Measurements from ENCODE around the gene ALPI. TPM values are rescaled to one million over a fixed set of nuclear protein-coding genes. Genes with fewer than 3 reads are reported as not detected.

ALPI gene
- total RNA-seq, 1 experiment from 2014 or later: not detected

DNA sequence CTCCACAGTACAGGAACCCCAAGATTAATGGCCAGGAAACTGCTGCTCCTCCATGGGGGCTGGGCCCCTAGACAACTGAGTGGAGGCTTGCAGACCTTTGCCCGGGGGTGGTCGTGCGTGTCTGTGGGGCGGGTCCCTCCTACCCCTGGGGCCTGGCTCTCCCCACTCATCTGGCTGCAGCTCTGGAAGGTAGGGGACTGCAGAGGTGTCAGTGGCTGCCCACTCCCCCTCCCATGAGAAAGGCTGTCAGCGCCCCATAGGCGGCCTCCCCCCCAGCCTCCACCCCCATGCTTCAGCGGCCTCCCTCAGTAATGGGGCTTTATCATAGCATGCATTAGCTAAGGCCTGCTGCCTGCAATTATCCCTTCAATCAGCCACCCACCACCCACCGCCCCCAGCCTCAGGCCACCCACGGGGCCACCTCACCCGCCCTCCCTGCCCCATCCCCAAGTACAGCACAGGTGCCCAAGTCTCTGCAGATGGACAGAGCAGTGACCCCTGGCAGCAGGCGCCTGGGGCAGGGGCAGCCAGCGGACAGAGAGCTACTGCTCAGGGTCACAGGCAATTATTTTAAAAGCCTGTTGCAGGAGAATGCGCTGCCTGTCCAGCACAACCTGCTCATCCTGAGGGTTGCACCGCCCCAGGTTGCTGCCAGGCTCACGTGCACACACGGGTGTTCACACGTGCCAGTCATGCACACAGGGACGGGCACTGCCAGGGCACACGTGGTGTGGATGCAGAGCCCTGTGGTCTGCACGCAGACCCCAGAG, 40.7 kb downstream of the ALPI start:
- no peaks in the 10 kb centered on the region for H3K27me3 ChIP-seq

DNA sequence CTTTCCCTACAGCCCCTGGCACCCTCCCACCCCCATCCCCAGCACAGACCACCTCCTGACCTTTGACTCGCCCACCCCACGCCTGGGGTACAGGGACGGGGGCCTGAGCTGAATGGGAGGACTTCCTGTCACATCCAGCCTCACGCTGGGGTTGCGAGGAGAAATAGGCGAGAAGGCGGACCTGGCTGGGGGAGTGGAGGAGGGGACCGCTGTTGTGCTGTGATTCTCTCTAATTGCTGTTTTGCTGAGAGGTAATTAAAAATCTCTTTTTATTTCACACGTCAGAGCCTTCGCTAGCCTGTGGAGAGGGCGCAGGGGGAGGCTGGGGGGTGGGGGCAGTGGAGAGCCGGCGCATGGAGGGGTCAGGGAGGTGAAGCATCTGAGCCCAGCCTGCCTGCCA, 41.4 kb downstream of the ALPI start:
- Histone ChIP-seq H3K9me3 (no peaks in the 10 kb centered on the region), H3K27me3 (no peaks in the 10 kb centered on the region)

More for the DNA sequence above, 40.7 kb downstream of the ALPI start:
- no peak overlapping the region for H3K4me3 ChIP-seq
- H3K36me3 ChIP-seq: no peaks in the 10 kb centered on the region
- H3K9me3 ChIP-seq: no peaks in the 10 kb centered on the region
- DNase-seq: no peak

DNA sequence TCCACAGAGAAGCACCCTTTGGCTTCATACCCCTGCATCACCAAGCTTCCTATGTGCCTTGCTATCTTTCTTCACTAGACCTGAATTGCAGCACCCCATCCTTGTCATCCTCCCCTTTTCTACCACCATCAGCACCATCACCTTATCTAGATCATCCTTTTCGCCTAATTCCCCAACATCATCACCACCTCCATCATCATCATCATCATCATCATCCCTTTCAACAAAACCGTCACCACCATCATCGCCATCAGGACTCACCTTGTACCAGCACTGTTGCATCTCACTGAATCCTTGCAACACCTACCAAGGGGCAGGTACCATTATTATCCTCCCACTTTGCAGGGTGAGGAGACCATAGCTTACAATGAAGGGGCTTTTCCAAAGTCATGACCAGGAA, 42.5 kb downstream of the ALPI start:
- Histone ChIP-seq H3K4me3 (no peak overlapping the region), H3K27me3 (peaks cover 4% of the 10 kb centered on the region; the same call in 1 of the 2 replicates), H3K36me3 (no peaks in the 10 kb centered on the region), H3K9me3 (no peaks in the 10 kb centered on the region)
- no peak for DNase-seq

More for the DNA sequence above, 41.4 kb downstream of the ALPI start:
- Histone ChIP-seq H3K4me3 (no peak overlapping the region), H3K36me3 (no peaks in the 10 kb centered on the region)
- DNase-seq: no peak

DNA sequence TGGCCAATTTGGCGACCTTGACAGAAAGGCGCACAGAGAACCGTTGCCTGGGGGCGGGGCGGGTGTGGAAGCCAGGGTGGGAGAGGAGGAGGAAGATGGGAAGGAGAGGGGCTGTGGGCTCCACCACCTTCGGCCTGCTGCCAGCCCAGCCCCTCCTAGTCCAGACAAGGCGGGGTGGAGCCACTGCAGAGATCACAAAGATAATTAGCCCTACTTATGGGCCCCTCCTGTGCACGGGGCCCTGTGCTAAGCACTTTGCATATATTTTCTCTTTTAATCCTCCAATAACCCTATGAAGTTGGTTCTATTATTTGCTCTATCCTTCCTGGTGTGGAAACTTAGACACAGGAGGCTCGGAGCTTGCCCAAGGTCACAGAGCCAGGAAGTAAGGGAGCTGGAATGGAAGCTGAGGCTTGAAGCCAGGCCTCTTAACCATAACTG, 45.4 kb downstream of the ALPI start:
- Histone ChIP-seq H3K9me3 (no peaks in the 10 kb centered on the region), H3K36me3 (no peaks in the 10 kb centered on the region), H3K27me3 (peaks cover 9% of the 10 kb centered on the region; the same call in 1 of the 2 replicates), H3K4me3 (no peak overlapping the region)
- no peak for DNase-seq

- Histone ChIP-seq H3K36me3 (no peaks in the 10 kb centered on the region), H3K4me3 (no peak overlapping the region), H3K9me3 (no peaks in the 10 kb centered on the region), H3K27me3 (peaks cover 9% of the 10 kb centered on the region; the same call in 1 of the 2 replicates)
- no peak for DNase-seq
Observed at GRCh38 chr2:232501794-232502390, 45.9 kb downstream of the ALPI start.

DNA sequence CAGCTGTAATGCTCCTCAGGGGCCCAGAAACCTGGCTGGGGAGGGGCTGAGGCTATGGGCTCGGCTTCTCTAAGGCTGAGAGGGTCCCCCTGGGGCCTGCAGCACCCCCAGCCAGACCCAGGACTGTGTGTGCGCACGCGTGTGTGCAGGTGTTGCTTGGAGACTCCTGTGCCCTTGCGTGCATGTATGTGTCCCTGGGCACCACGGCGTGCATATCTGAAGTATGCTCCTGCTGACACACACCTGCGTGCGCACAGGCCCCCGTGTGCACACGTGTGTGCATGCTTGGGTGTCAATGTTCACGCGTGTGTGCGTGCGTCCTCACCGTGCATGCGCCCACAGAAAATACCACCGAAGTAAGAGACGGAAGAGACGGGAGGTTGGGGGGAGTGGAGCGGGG, 46.6 kb downstream of the ALPI start:
- DNase-seq: no peak
- Histone ChIP-seq H3K9me3 (no peaks in the 10 kb centered on the region), H3K27me3 (peaks cover 9% of the 10 kb centered on the region; the same call in 1 of the 2 replicates), H3K4me3 (no peak overlapping the region), H3K36me3 (no peaks in the 10 kb centered on the region)

DNA sequence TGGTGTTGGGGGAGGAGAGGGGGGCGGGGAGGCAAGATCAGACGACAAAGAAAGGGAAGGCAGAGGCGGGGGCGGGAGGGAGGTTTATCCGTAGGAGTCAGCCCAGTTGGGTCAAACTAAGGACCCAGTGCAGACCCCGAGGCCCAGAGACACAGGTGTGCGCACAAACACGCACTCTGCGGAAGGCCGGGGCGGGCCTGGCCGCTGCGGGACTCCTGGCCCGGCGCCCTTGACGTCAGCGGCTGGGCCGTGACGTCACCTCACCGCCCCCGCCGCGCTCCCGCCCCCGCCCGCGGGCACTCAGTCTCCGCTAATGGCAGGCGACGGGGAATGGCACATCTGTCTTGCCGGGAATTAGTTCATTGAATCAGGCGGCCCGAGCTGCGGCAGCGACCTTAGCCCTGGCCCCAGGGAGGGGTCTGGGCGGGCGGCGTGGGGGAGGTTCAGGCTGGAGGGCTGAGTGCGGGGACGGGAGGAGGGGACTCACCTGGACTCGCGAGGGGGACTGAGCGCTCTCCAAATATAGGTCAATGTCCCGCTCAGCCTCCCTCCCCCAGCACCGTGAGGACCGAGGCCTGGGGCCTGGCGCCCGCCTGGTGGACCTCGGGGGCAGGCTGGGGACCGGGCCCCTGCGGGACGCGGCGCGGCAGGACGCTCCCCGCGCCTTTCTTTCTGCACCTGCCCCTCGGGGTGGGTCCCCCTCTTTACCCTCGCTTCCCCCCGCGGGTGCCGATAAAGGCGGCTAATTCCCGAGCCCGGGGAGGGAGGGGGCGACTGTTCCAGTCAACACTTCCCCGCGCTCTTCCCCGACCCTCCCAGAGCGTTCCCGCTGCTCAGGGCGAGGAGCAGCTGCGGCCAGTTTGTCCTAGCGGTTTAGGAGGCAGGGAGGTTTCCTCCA, 47.2 kb downstream of the ALPI start:
- Histone ChIP-seq H3K9me3 (no peaks in the 10 kb centered on the region), H3K4me3 (no peak overlapping the region), H3K36me3 (no peaks in the 10 kb centered on the region), H3K27me3 (peaks cover 9% of the 10 kb centered on the region; the same call in 1 of the 2 replicates)
- no peak for DNase-seq

GRCh38 chr2:232503809-232504323, 47.9 kb downstream of the ALPI start:
- no peak for DNase-seq
- Histone ChIP-seq H3K9me3 (no peaks in the 10 kb centered on the region), H3K36me3 (no peaks in the 10 kb centered on the region), H3K4me3 (no peak overlapping the region), H3K27me3 (peaks cover 9% of the 10 kb centered on the region; the same call in 1 of the 2 replicates)

DNA sequence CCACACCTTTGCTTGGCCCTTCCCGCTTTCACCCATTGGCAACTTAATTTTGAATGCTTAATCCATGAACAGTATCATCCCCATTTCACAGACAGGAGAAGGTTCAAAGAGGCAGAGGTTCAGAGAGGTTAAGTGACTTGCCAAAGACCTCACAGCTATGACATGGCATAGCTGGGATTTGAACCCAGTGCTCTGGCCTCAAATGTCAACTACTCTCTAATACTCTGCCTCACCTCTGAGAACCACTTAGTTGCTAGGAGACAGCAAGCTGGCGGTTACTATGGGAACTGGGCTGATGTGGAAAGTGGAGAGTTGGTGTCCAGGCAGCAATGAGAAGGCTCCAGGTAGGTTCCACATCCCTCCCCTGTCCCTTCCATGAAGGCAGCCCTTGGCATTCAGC, 48.5 kb downstream of the ALPI start:
- no peaks in the 10 kb centered on the region for H3K36me3 ChIP-seq
- peaks cover 9% of the 10 kb centered on the region; the same call in 1 of the 2 replicates for H3K27me3 ChIP-seq
- H3K9me3 ChIP-seq: no peaks in the 10 kb centered on the region
- DNase-seq: no peak
- H3K4me3 ChIP-seq: no peak overlapping the region

DNA sequence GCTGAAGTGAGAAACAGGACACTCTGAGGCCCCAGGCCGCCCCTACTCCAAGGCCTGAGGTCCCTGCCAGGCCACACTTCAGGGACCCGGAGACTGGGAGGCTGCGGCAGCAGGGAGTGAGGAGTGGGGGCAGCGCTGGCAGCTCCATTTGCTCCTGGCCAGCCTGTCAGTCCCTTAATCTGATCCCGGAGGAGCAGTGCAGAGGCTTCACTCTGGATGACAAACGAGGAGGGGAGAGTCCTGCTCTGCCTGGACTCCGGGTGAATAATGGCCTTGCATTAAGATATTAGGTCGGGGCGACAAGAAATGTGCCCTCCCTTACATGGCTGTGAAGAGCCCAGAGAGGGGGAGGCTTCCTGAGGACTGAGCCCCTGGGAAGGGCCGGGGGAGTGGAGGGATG, 49.9 kb downstream of the ALPI start:
- Histone ChIP-seq H3K36me3 (no peaks in the 10 kb centered on the region), H3K27me3 (peaks cover 9% of the 10 kb centered on the region; the same call in 1 of the 2 replicates), H3K9me3 (no peaks in the 10 kb centered on the region), H3K4me3 (no peak overlapping the region)
- DNase-seq: no peak

DNA sequence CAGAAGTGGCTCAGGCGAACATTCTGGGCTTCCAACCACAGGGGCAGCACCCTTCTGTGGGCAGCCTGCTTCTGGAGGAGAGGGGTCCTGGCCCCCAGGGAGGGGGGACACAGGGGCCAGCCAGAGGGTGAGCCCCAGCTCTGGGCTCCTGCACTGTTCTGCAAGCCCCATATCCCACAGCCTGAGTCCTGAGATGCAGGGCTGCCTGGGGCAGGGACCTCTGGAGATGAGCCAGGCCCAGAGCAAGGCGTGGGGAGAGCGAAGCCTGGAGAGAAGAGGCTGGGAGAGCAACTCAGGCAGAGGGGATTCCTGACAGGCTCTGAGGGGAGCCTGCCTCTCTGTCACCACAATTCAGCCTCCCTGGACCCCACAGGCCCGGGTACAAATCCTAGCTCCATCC, 50.8 kb downstream of the ALPI start:
- DNase-seq: no peak
- Histone ChIP-seq H3K9me3 (no peaks in the 10 kb centered on the region), H3K27me3 (peaks cover 9% of the 10 kb centered on the region; the same call in 1 of the 2 replicates), H3K4me3 (no peak overlapping the region), H3K36me3 (no peaks in the 10 kb centered on the region)

- H3K4me3 ChIP-seq: no peak overlapping the region
- DNase-seq: no peak
- no peaks in the 10 kb centered on the region for H3K36me3 ChIP-seq
- no peaks in the 10 kb centered on the region for H3K9me3 ChIP-seq
- peaks cover 5% of the 10 kb centered on the region; the same call in 1 of the 2 replicates for H3K27me3 ChIP-seq
Observed at GRCh38 chr2:232508251-232508650, 52.3 kb downstream of the ALPI start.

Other genes starting within 250 kb of the ALPI start
- gene ALPP, start 77.4 kb upstream of the ALPI start, total RNA-seq (2014; rRNA removed; shearing (Covaris generic); ENCODE audit: low replicate concordance): not detected in 2 replicates
- not detected in 2 replicates for gene ALPG, start 49.3 kb upstream of the ALPI start, total RNA-seq (2014; rRNA removed; shearing (Covaris generic); ENCODE audit: low replicate concordance)
- not detected in 2 replicates for gene ECEL1, start 31.7 kb downstream of the ALPI start, total RNA-seq (2014; rRNA removed; shearing (Covaris generic); ENCODE audit: low replicate concordance)
- gene PRSS56, start 64.2 kb downstream of the ALPI start, total RNA-seq (2014; rRNA removed; shearing (Covaris generic); ENCODE audit: low replicate concordance): not detected in 2 replicates
- gene CHRND, start 70.0 kb downstream of the ALPI start, total RNA-seq (2014; rRNA removed; shearing (Covaris generic); ENCODE audit: low replicate concordance): not detected in 2 replicates
- not detected in 2 replicates for gene CHRNG, start 83.5 kb downstream of the ALPI start, total RNA-seq (2014; rRNA removed; shearing (Covaris generic); ENCODE audit: low replicate concordance)
- 6.7 and 10.0 TPM in 2 replicates for gene TIGD1, start 94.4 kb downstream of the ALPI start, total RNA-seq (2014; rRNA removed; shearing (Covaris generic); ENCODE audit: low replicate concordance)
- gene EIF4E2, start 94.5 kb downstream of the ALPI start, total RNA-seq (2014; rRNA removed; shearing (Covaris generic); ENCODE audit: low replicate concordance): 96.4 and 110 TPM in 2 replicates
- gene EFHD1, start 177.5 kb downstream of the ALPI start, total RNA-seq (2014; rRNA removed; shearing (Covaris generic); ENCODE audit: low replicate concordance): not detected in 2 replicates
- gene GIGYF2, start 241.2 kb downstream of the ALPI start, total RNA-seq (2014; rRNA removed; shearing (Covaris generic); ENCODE audit: low replicate concordance): 32.9 and 37.4 TPM in 2 replicates